ENCODE data around the gene STK39. TPM values are rescaled to one million over a fixed set of nuclear protein-coding genes. Genes with fewer than 3 reads are reported as not detected.

STK39 gene
- total RNA-seq, 6 experiments from 2014 or later, result 0.29 to 1.2 (median 0.60) TPM

DNA sequence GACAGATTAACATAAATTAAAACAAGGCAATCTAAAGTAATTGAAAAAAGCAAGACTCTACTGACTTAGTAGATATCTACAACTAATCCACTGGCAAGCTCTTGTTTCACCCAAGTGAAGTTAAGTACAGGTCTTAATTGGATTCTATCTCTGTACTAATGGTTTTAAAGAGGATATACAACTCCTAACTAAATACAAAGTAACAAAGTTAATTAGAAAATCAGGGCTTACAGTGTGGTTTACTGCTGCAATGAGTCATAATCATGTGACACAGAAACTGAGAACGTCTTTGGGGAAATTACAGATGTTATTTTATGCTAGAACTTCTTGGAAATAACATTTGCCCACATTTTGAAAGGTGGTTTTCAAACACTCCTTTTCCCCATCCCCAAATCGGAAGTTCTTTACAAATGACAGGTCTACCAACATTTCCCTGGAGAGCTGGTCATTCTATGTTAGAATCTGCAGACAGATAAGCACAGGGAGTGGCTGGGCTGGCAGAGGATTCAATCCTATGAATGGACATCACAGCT, 245.3 kb downstream of the STK39 start:
- Histone ChIP-seq H3K27ac (no peak overlapping the region), H3K9me3 (no peaks in the 10 kb centered on the region), H3K36me3 (no peaks in the 10 kb centered on the region), H3K27me3 (no peaks in the 10 kb centered on the region), H3K4me1 (no peaks in the 10 kb centered on the region), H3K4me3 (no peak overlapping the region)
- no peak for DNase-seq
- no peak for ATAC-seq
- TF ChIP-seq POLR2A (IDR thresholded peaks at IDR 0.05), result no peak
- TF ChIP-seq, protein P1, sequence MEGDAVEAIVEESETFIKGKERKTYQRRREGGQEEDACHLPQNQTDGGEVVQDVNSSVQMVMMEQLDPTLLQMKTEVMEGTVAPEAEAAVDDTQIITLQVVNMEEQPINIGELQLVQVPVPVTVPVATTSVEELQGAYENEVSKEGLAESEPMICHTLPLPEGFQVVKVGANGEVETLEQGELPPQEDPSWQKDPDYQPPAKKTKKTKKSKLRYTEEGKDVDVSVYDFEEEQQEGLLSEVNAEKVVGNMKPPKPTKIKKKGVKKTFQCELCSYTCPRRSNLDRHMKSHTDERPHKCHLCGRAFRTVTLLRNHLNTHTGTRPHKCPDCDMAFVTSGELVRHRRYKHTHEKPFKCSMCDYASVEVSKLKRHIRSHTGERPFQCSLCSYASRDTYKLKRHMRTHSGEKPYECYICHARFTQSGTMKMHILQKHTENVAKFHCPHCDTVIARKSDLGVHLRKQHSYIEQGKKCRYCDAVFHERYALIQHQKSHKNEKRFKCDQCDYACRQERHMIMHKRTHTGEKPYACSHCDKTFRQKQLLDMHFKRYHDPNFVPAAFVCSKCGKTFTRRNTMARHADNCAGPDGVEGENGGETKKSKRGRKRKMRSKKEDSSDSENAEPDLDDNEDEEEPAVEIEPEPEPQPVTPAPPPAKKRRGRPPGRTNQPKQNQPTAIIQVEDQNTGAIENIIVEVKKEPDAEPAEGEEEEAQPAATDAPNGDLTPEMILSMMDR (IDR thresholded peaks at IDR 0.05), result no peak
- 34% methylated on average over 2 of the region's 2 CpGs for WGBS (ENCODE audit: insufficient coverage, low coverage, low lambda C conversion rate, missing lambda C conversion rate)
- intact Hi-C loops (cut with DNase I), result no loop called here

DNA sequence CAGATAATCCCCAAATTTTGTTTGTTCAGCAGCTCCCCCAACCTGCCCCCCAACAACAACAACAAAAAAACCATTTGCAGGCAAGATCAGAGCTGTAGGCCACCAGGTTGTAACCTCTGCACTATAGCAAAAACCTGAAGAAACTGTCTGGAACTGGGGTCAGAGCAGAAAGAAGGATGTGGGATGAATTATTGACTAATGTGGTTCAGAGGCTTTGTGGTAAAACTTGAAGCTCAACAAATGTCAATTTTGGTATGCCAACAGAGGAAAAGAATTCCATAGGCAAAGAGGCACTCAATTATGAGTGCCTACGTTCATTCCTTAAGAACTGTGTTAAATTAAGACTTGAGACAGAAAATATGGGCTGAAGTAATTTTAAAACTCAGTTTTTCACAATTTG, 255.1 kb downstream of the STK39 start:
- Histone ChIP-seq H3K4me3 (no peak overlapping the region), H3K9me3 (no peaks in the 10 kb centered on the region), H3K36me3 (no peaks in the 10 kb centered on the region), H3K27ac (no peak overlapping the region), H3K4me1 (no peaks in the 10 kb centered on the region), H3K27me3 (no peaks in the 10 kb centered on the region)
- 75% methylated on average over 1 of the region's 1 CpG for WGBS (ENCODE audit: insufficient coverage, low coverage, low lambda C conversion rate, missing lambda C conversion rate)
- DNase-seq (no peak), ATAC-seq (no peak)
- intact Hi-C loops (cut with DNase I), result no loop called here
- TF ChIP-seq, protein P1 (IDR thresholded peaks at IDR 0.05), result no peak
- TF ChIP-seq POLR2A (IDR thresholded peaks at IDR 0.05), result no peak

DNA sequence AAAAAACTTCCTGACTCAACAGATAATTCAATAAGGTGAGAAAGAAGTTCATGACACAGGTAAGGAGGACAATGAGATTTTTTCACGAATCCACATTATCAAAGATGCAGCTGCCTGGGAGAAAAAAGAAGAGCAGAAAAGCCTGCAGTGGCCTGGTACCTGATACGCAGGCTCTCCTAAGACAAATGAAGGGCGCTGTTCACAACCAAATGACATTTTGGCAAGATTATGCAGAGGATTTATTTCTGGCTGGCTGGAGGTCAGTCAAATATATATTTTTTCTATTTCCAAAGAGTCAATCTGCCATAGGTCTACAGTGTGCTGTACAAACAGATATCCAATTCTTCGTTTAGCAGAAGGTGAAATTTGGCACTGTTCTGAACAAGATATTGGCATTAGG, 257.3 kb downstream of the STK39 start:
- Histone ChIP-seq H3K36me3 (no peaks in the 10 kb centered on the region), H3K27me3 (no peaks in the 10 kb centered on the region), H3K9me3 (no peaks in the 10 kb centered on the region), H3K4me3 (no peak overlapping the region), H3K4me1 (no peaks in the 10 kb centered on the region), H3K27ac (no peak overlapping the region)
- TF ChIP-seq, protein P1 (IDR thresholded peaks at IDR 0.05), result no peak
- no peak for TF ChIP-seq POLR2A (IDR thresholded peaks at IDR 0.05)
- DNase-seq (no peak), ATAC-seq (no peak)
- intact Hi-C loops (cut with DNase I), result no loop called here
- 70% methylated on average over 4 of the region's 4 CpGs for WGBS (ENCODE audit: insufficient coverage, low coverage, low lambda C conversion rate, missing lambda C conversion rate)

DNA sequence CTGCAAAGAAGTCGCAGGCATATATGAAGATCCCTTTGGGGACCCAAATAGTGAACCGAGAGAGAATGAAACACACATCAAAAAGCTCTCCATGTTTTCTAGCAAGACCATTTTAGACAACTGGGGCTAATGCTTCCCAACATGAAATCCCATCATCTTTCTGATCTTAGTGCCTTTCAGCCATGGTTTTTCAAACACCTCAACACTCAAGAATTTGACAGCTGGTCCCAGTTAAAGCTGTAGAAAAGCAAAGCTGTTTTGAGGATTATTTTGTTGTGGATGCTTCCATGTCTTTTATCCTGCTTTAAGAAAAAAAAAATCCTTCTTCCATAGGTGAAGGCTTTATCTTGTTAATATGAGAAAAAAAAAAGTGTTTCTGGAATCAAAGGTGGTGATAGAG, 259.1 kb downstream of the STK39 start:
- TF ChIP-seq, protein P1 (IDR thresholded peaks at IDR 0.05), result no peak
- no peak for TF ChIP-seq POLR2A (IDR thresholded peaks at IDR 0.05)
- Histone ChIP-seq H3K36me3 (no peaks in the 10 kb centered on the region), H3K27ac (no peak overlapping the region), H3K27me3 (no peaks in the 10 kb centered on the region), H3K4me3 (no peak overlapping the region), H3K9me3 (no peaks in the 10 kb centered on the region), H3K4me1 (no peaks in the 10 kb centered on the region)
- ATAC-seq (no peak), DNase-seq (no peak)
- intact Hi-C loops (cut with DNase I), result no loop called here
- 83% methylated on average over 1 of the region's 2 CpGs for WGBS (ENCODE audit: insufficient coverage, low coverage, low lambda C conversion rate, missing lambda C conversion rate)

DNA sequence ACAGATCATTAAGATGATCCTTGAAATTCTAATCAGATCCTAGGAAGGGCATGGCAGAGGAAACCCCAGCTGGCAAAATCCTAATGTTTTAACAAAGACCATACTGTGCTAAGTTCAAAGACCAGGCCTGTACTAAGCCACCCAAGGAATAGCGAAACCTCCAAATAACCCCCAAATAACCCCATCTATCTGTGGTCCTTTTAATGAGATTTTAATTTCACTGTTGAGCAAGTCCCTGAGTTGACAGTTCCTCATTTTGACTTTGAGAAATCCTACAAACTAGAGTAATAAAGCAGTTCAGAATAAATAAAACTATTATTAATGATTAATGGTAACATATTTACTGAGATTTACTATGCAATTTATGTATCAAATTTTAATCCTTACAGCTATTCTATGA, 259.8 kb downstream of the STK39 start:
- 93% methylated on average over 1 of the region's 1 CpG for WGBS (ENCODE audit: insufficient coverage, low coverage, low lambda C conversion rate, missing lambda C conversion rate)
- H3K27ac ChIP-seq, result no peak overlapping the region
- H3K36me3 ChIP-seq, result no peaks in the 10 kb centered on the region
- H3K4me1 ChIP-seq, result no peaks in the 10 kb centered on the region
- no peak for ATAC-seq
- intact Hi-C loops (cut with DNase I), result no loop called here
- no peak for TF ChIP-seq POLR2A (IDR thresholded peaks at IDR 0.05)
- TF ChIP-seq, protein P1 (IDR thresholded peaks at IDR 0.05), result no peak
- H3K9me3 ChIP-seq, result no peaks in the 10 kb centered on the region
- H3K4me3 ChIP-seq, result no peak overlapping the region
- H3K27me3 ChIP-seq, result no peaks in the 10 kb centered on the region
- DNase-seq, result no peak

Measured in right lobe of liver (tissue), 6 donors.